ENCODE results near the gene IVNS1ABP.

GRCh38 chr1:185343306-185343705 is 26.3 kb upstream of the IVNS1ABP start:
- no peak for TF ChIP-seq CTCF (IDR thresholded peaks at IDR 0.05)
- TF ChIP-seq POLR2A (IDR thresholded peaks at IDR 0.05), result no peak
